Activated gamma-delta T cell treated with anti-CD3 and anti-CD28 coated beads, Interleukin-2, amount 50 U/mL, for 16 hours (primary cell): ENCODE results near the gene PDE4B.

Experiments used
- DNase-seq: peaks from one replicate; pipeline ENCODE4 v3.0.0-alpha.2; 2020; ENCODE audit warnings: low read depth

The PDE4B gene

DNA sequence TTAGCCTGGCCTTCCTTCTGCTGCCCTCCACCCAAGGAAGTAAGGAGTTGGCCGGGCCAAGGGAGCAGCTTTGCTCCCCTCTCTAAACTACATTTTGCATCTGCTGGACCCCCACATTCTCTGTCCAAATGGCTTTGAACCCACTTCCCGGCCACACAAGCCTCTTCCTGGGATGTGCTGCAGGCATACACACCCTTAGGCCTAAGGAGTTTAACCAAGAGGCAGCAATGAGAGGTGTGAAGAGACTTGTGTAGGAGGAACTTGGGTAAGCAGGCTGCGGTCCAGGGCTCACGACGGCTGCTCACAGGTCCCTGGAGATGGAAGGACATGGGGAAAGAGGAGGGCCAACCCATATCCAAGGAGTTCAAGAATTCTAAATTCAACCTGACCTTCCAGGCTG is 544.6 kb downstream of the PDE4B start:
- DNase-seq, result no peak

DNA sequence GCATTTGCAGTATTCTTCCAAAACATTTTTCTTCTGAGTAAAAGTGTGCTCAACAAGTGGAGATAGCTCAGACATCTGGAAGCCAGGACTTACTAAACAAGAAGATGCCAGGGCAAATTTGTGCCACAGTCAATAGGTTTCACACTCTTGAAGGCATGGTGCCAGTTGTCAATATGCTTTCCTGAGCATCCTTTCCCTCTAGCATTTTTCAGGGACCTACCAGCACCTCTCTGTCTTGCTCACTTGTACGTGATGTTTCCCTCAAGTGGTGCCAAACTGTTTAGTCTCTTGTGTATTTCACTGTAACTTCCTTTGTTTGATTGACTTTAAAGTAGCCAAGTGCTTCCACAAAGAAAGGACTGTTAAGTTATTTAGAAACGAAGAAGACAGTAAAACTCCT is 547.2 kb downstream of the PDE4B start:
- DNase-seq, result no peak

DNA sequence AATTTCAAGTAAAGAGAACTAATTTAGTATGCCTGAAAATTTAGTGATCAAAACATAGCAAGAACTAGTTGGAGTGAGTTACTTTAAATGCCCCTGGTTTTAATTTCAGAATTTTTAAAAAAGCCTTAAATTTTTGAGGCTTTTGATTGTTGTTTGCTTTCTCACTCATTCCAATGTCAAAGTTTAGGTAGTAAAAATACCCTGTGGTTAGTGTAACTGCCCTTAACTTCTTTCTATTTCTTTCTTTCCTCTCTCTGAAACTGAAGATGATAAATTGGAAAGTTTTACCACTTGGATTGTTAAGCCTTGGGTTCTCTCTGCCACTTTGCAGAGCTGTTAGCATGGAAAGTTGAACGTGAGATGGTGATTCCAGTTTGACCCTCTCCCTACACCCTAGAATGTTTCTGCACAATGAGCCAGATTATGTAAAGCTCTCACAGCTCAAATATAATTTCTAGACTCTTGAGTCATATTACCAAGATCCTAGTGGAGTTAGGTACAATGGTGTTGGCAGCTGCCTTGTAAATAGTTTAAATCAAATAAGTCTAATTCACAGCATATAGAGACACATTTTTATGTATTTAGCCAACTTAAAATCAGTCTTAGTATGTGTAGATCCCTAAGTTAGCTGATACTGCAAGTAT is 548.9 kb downstream of the PDE4B start:
- no peak for DNase-seq

DNA sequence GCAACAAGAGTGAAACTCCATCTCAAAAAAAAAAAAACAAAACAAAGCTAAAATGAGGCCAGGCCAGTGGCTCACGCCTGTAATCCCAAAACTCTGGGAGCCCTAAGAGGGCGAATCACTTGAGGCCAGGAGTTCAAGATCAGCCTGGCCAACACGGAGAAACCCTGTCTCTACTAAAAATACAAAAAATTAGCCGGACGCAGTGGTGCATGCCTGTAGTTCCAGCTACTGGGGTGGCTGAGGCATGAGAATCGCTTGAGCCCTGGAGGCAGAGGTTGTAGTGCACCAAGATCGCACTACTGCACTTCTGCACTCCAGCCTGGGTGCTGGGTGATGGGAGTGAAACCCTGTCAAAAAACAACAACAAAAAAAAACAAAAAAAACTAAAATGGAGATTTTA is 550.0 kb downstream of the PDE4B start:
- no peak for DNase-seq

DNA sequence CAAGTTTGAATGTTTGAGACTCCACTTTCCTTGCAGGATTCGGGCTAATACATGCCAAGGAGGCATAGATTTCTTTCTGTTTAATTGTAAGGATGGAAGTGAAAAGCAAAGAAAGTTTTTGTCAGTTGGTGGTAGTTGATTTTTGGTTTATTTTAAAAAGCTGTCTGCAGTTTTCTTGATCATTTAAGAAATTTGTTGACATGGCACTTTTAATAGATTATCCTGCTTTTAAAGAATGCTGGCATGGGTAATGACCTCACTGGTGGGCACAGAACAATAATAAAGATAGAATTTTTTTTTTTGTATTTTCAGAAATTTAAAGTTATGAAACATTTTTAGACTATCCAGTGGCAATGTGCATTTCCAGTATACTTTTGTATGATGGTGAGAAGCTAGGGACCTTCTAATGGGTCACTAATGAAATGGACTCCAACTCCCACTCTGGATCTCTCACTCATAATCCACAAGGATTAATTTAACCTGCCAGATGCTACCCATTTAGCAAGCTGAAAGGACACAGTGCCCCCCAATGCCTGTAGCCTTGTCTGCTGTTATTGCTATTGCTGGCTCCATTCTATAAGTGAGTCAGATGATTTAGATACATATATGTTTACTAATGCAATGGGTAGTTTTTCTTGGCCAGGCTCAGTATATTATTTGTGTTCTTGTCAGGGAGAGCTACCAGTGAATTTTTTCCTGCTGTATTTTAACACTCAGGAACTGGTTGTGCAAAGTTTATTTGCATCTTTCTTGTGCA is 551.1 kb downstream of the PDE4B start:
- DNase-seq, result no peak

DNA sequence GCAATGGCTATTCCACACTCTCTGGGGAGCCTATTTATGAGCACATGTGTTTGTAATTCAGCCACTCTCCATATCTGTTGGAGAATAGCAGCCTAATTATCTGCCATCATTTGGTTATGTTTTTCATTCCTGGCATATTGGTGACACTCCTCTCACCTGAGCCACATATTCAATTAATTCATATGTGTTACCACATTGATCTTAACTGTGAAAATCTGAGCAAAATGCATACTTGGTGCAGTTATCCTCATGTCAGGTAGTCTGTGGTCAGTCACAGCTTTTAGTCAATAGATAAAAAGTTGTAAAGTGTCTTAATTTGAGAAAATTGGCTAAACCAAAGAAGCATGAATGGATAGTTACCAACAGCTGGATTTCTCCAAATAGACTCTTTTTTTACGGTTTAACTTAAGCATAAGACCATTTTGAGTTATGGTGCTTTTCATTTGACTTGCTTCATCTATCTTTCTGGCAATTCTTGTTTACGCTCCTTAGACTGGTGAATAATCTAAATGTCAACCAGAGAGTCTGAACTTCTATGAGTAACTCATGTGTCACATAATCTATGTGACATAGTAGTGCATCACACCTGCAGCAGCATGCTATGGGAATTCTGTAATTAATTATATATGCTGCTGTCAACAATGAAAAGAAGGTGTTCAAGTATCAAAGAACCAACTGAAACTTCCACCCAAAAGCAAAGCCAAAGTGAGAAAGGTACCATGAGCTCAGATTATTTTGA is 553.5 kb downstream of the PDE4B start:
- DNase-seq, result no peak

DNA sequence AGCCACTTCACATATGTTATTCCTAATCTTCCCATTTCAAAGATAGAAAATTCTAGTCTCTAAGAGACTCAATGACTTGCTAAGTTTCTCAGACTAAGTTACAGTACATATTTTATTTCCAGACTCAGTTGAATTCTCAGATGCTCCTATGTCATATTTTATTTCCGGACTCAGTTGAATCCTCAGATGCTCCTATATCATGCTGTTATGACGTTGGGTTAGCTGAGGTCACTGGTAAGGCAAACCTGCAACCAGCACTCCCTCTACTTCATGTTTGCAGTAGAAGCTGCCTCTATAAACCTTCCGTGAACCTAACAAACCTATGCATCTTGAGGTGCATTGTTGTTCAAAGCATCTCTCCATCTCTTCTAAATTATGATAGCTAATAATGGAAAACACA is 554.2 kb downstream of the PDE4B start:
- no peak for DNase-seq

DNA sequence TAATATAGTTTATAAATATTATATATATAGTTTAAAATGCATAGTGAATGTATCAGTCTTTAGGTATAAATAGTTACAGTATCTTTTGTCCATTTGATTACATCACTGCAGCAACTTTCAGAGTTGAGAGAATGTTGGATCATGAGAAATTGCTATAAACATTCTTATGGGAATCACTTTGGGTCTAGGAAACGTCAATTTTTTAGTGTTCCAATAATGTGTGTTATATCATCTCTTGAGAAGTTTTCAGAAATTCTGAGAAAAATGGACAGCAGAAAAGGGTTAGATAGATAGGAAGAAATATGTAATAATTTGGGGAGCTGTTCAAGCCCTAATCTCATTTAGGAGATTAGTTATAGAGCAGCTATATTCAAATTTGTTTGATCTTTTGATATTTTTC is 556.1 kb downstream of the PDE4B start:
- DNase-seq, result no peak

DNA sequence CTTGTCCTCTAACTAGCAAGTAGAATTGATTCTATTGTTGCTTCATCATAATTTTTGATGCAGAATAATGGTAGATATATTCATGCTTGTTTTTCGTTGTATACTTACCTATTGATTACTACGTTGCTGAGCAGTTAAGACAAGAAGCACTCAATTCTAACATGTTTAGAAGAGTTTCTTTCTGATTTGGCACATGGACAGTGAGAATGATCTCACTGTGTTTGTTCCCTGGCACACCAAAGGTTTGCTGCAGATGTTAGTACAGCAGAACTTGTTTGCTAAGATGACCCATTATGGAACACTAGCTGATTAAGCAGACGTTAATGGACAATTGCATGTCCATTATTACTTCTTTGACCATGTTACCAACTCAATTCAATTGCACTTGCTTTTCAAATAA is 556.5 kb downstream of the PDE4B start:
- no peak for DNase-seq

DNA sequence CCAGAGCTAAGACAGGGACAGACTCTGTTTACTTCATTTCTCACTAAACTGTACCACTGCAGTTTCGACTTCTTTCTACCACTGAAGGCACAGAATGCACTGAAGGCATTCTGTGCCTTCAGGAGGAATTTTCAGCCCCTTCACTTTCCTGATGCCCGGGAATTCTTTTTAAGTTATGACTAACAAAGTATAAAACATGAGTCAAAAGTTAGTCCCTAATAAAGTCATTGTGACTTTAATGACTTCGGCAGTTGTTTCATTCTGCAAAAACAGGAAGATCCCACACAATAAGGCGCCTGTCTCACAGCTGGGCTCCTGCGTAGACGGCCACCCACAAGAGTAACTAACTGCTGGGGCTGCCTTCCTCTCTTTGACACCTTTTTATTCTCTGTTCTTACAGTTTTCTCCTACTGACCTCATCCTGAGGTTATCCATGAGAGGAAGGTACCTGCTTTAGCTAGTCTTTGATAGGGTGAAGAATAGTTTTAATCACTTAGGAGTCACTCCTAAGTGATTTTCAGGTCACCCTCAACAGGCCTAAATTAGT is 557.4 kb downstream of the PDE4B start:
- DNase-seq, result no peak

DNA sequence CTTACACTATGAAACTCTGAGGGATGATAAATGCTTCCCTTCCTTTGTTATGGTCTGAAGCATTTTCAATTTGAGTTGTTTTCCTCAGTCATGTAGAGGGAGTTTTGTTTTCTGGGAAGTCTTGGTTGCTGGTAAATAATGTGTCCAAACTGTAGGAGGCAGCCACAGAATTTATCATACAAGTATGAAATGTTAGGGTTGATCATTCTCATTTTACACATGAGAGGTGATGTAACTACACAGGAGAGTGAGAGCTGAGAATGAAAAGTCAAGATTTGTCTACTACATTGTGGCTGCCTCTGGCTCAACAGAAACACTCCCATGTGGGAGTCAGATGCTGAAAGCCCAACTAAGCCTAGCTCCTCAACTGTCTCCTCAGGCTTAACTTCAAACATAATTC is 558.8 kb downstream of the PDE4B start:
- no peak for DNase-seq

DNA sequence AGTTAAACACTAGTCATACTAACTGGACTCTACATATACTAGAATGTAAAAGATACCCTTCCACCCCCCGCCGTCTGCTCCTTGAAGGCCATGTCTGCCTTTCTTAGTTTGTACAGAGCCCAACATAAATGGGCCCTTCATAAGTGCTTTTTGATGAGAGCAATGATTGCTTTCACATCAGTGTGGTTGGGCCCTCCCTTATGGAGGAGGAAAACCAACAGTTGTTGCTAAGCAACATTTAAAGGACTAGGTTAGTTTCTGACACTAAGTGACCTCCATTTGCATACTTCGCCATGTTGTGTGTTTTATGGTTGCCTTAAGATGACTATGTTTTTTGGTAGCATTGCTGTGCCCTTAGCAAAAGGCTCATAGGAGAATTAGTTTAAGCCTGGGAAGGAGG is 559.2 kb downstream of the PDE4B start:
- DNase-seq, result no peak

DNA sequence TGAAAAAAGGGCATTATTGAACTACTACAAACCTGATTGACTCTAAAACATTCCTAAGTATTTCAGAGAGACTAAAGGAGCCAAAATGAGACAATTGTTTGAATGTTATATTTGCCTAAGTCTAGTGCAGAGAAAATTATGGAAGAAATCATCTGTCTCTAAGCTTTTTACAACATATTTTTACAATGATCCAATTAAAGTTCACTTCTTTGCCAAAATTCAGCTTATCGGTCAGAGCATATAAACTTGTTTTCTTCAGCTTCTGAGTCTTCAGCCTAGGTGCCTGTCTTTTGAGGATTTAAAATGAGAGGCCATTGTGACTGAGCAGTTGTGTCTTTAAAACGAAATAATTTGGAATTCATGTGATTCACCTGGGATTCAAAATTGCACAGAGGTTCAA is 560.1 kb downstream of the PDE4B start:
- no peak for DNase-seq

DNA sequence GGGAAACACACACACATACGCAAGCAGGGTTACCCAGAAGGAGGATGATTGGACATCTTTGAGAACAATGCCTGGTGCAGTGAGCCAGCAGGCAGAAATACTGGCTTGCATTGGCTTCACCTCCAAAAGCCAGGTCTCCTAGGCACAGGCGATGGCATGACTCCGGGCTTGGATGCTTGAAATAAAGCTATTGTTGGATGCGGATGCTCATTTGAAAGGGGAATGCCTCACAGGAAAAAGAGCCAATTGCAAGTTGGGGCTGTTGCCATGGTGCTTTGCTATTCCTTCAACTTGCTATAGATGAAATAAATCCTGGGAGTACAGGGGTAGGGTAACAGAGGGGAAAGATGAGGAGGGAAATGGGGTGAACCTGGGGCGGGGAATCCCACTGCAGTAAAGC is 560.6 kb downstream of the PDE4B start:
- no peak for DNase-seq

DNA sequence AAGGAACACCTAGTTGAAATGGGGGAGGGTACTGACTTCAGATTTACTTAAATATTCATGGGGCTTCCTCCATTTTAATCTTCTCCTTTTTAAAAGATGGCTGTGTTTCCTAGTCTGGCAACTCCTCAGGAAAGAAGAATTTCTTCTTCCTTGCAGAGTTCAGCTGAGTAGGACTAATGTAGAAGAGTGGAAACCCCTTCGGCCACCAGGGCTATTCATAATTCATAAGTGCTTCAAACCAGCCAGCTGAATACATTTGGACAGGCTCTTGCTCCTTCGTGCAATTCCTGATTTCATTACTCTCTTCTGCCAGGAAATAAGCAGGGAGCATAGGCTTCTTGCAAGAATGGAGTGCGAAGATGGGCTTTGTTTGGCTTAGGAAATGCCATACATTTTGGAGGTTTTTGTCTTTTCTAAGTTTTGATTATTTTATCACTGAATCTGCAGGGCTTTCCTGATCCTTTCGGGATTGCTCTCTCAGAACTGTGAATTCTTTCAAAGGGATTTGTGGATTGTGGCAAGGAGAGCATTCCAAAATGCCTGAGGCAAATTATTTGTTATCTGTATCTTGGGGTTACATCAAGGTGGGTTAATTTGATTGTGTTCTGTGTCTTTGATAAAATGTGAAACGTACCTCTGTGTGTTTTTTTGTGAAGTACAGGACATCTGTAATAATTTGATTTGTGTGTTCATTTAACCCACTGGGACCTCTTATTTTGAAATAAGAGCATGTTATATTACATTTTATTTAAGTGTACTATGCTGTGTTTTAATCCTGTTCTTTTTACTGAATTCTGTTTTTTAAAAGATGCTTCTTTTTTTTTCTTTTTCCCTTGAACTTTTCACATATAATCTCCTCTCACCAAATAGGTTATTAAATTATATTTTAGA is 561.9 kb downstream of the PDE4B start:
- no peak for DNase-seq

DNA sequence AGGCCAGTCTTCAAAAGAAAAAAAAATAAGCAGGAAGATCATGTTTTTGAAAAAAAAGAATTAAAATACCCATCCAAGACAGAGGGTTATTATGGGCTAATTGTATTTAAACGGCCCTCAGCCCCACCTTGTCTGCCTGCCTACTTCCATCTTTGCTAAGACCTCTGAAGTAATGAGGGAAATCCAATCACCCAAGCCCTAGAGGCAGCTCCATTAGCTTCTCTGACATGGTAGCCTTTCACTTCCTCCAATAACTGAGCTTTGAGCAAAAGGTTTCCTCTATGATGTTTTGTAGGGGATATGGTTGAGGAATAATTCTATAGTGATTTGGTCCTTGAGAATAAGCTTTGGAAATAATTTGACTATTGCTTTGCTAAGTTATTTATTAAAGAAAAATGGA is 563.1 kb downstream of the PDE4B start:
- no peak for DNase-seq

DNA sequence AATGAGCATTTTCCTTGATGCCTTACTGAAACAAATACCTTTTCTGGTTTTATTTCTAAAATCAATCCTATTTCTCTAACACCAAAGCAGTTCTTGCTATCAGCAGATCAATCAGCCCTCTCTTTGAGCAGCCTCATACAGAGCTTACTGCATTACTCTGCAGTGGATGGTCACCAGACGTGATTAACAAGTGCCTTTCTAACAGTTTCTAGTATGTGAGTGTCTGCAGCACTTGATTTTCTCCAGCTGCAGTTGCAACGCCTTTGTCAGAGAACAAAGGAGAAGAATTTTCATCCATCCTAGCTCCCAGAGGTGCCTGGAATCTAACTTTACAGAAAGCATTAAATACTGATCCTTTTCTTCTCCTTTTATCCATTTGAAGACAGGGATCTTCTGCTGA is 563.9 kb downstream of the PDE4B start:
- no peak for DNase-seq

DNA sequence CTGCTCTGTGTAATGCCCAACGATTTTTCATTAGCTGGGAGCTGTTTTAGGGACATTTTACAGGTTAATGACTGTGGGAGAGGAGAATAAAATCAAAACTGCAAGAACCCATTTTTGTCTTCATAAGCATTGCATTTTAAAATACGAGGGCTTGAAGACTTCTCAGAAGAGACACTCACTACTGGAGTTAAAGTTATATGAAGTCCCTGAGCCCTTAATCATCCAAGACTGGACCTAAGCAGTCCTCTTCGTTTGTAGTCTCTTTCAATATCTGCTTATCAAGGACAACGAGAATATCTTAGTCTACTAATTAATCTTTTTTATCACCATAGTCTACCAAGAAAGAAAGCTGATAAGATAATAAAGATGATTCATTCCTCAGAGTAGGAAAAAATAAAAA is 564.3 kb downstream of the PDE4B start:
- no peak for DNase-seq

DNA sequence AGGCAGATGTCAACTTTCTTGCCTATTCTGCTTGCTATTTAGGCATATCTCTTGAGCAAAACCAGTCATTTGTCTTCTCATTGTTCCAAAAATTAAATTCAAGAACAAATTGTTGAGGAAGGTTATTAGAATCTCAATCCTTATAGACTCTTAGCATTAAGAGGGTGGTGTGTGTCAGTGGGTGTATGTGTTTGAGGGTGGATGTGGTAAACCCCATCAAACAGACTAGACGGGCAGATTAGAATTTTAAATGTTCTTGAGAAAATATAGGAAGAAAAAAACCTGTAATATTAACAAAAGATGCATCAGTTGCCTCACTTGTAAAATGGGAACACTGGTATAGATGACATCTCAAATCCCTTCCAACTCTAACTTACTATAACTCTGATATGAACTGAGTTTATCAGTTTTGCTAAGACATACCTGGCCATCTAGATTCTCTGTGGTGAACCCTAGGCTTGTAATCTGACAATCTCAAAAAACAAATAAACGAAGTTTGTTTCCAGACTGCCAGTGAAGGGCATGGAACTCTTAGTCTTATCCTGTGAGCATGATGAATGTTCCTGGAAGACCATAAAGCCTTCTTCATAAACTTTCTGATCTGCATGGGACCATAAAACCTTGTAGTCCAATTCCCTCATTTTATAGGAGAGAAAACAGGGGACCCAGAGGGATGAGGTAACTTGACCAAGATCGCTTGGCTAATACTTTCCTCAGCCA is 564.9 kb downstream of the PDE4B start:
- no peak for DNase-seq

DNA sequence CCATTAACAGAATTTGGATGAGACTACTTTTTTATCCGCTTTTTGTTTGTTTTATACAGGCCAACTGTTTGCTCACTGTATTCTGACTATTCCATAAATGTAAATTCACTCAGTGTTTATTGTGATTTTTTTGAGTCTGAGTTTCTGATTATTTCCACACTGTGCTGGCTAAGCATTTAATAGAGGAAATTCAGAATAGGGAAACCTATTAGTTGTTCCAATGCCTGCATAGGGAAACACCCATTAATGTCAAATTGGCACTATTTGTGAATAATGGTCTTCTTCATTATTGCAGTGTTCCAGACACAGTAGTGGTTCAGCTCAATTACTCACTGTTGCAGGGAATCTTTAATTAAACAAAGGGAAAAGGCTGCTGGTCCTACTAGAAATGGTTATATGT is 566.6 kb downstream of the PDE4B start:
- no peak for DNase-seq

DNA sequence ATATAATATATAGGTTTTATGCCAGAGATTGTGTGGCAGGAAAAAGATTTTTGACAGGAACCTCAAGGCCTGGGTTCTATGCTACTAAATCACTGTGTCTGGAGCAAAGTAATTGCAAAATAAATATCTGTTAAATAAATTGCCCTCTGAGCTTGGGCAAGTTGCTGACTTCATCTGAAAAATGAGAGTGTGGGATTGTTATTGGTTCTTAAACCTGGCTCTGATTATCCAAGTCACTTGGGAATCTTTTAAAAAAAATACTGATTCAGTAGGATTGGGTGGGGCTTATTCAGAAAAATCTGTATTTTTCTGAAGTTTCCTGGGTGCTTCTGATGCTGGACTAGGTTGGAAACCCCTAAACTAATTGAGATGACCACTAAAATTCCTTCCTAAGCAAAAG is 567.1 kb downstream of the PDE4B start:
- no peak for DNase-seq
